AG09319 (cell line): ENCODE data around the gene UVSSA.

Source experiments
- DNase-seq: peaks from one replicate; pipeline ENCODE4 v3.0.0-alpha.2; 2010; ENCODE audit warnings: low read depth; ENCODE audit errors: extremely low read depth
- TF ChIP-seq, protein P1 (sequence below): IDR thresholded peaks from 2 replicates; pipeline ENCODE4 v1.5.1; 2011; ENCODE audit warnings: low read depth, mild to moderate bottlenecking, inconsistent platforms, low read length, moderate library complexity

Gene UVSSA

DNA sequence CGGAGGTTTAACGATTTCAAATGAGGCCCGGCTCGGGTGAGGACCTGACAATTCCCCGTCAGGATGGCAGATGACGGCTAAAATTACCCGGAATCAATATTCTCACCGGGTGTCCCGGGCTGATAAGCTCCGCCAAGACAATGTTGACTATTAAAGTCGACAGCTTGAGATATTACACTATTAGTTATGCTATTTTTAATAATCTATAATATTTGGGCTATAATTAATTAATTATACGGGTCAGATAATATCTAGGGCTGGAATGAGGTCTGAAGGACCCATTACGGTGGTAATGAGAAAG is 68.6 kb downstream of the UVSSA start:
- TF ChIP-seq, protein P1, sequence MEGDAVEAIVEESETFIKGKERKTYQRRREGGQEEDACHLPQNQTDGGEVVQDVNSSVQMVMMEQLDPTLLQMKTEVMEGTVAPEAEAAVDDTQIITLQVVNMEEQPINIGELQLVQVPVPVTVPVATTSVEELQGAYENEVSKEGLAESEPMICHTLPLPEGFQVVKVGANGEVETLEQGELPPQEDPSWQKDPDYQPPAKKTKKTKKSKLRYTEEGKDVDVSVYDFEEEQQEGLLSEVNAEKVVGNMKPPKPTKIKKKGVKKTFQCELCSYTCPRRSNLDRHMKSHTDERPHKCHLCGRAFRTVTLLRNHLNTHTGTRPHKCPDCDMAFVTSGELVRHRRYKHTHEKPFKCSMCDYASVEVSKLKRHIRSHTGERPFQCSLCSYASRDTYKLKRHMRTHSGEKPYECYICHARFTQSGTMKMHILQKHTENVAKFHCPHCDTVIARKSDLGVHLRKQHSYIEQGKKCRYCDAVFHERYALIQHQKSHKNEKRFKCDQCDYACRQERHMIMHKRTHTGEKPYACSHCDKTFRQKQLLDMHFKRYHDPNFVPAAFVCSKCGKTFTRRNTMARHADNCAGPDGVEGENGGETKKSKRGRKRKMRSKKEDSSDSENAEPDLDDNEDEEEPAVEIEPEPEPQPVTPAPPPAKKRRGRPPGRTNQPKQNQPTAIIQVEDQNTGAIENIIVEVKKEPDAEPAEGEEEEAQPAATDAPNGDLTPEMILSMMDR = no peak
- DNase-seq = no peak

DNA sequence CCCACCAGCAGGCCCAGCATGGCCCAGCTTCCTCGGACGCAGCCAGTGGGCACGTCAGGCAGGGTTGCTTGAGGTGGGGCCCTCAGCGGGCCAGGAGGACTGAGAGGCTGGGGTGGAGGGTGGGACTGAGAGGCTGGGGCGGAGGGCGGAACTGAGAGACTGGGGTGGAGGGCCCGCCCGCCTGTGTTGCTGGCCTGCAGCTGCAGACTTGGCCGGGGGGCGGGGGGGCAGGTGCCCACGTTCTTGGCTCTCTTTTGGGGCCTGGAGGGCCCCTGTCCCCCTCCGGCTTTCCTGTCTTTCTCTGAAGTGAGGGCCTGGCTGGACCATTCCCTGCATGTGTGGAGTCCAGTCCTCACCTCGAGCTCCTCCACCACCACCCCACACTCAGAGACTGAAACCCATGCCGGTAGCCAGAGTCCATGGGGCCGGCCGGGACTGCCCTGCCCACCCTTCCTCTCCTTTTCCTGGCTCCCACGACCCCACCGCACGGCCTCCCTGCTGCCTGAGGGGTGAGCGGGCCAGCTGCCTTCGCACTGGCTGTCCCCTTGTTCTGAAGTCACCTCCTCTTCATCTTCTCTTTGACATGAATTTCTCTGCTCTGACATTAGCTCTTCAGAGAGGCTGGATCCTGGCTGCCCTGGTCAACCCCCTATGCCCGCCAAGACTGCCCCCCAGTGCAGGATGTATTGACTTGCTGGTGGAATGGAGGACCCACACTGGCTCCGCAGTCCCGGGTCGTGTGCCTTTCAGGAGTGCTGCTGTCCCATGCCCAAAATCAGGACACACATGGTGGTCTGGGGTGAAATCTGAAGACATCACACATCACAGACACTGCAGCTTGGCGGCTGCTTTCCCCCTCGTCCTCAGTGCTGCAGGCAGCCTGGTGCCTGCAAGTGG is 69.3 kb downstream of the UVSSA start:
- DNase-seq = no peak
- TF ChIP-seq, protein P1 = no peak

DNA sequence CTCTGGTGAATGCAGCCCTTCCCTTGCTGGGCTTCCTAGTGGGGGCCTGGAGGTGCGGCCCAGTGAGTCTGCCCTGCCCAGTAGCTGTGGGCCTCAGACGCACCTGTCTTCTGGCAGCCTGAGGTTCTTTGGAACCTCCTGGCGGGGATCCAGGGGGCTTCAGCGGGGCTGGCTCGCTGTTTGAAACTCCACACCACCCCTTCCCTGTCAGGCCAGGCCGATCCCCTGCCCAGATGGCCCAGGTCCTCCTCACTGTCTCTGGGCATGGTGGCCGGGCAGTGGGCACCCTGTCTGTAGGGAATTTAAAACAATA is 69.9 kb downstream of the UVSSA start:
- no peak for DNase-seq
- TF ChIP-seq, protein P1 = no peak

DNA sequence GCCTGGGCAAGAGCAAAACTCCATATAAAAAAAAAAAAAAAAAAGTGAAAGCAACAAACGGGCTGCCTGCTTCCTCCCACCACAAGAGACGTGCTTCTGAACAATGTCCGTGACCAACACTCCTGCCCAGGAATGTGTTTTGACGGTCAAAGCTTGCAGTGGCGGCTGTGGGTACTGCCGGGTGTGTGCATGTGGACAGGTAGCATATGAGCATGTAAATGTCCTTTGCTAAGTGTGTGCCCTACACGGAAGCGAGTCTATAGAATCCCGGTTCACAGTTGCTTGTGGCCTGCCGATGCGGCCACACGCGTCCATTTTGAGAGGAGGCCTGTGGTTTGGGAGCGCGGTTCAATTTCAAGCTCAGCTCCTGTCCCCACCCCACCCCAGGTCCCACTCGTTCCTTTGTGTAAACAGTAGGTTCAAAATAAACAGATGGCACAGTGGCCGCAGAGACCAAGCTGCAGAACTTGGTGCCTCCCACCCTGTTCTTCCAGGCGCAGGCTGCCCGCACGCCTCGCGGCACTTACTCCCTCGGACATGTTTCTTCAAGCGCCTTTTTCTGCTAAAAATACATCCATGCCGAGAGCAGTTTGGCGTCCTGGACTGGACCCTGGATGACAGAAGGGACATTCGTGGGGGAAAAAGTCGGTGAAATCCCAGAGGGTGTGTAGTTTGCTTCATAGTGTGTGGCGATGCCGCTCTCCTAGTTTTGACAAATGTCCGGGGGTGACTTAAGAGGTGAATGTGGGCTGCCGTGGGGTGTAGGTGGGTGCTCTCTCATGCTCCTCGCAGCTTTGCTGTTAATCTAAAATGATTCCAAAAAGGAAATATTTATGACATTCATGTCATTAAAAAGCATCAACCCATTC is 70.7 kb downstream of the UVSSA start:
- DNase-seq = no peak
- TF ChIP-seq, protein P1 = no peak

DNA sequence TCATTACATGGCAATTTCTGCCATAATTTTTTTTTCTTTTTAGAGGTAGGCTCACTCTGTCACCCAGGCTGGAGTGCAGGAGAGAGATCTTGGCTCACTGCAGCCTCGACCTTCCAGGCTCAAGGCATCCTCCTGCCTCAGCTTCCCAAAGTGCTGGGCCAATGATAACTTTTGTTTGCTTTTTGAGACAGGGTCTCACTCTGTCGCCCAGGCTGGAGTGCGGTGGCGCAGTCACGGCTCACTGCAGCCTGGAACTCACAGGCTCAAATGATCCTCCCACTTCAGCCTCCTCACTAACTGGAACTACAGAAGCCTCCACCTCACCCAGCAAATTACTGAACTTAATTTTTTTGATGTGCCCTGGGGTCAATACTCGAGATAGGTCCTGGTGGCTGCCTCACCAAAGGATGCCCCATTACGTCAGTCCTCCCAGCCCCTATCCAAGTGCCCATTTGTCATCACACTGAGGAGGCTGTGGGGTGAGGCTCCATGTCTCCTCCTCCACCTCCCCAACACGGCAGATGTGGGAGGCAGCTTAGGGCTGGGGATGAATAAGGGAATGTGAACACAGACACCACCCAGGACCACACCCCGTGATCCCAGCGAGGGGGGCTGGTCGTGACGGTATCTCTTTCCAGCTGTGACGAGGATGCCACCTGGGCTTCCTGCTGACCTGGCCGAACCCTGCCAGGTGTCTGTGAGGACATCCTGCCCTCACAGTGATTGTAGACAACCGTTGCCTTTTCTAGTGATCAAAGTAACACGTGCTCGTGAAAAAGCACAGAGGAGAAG is 71.7 kb downstream of the UVSSA start:
- TF ChIP-seq, protein P1 = no peak
- no peak for DNase-seq

DNA sequence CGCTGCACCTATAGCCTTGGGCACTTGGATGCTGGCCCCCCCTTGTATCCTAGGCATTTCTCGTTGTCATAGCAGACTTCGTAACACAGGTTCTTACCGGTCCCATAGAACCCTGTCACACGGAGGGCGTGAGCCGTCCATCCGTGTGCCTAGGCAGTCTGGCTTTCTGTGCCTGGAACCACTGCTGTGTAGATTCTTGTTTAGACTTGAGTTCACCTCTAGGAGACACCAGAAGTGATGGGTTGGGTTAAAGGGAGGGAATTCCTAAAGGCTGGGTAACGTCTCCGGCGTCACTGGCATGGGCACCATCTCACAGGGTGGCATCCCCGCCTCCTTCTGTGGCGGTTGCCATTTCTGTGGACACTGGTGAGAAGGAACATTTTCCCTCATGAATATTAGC is 72.7 kb downstream of the UVSSA start:
- DNase-seq = no peak
- TF ChIP-seq, protein P1 = no peak
